HG03139 (cell line): ENCODE results near the gene AOPEP.

Experiments
- ATAC-seq: cut with Tn5 transposase; IDR thresholded peaks from one replicate; pipeline ENCODE4 v1.9.1; 2021; ENCODE audit not compliant: unreplicated experiment

The AOPEP gene

GRCh38 chr9:94980947-94981722 is 254.6 kb downstream of the AOPEP start:
- ATAC-seq: no peak

- no peak for ATAC-seq
These were observed 255.2 kb downstream of the AOPEP start for GRCh38 chr9:94981723-94982090.

- no peak for ATAC-seq
These were observed 255.7 kb downstream of the AOPEP start for GRCh38 chr9:94982211-94982610.

GRCh38 chr9:94983552-94983951 is 257.1 kb downstream of the AOPEP start:
- no peak for ATAC-seq

- ATAC-seq: no peak
These were observed 258.5 kb downstream of the AOPEP start for GRCh38 chr9:94984891-94985476.

- no peak for ATAC-seq
These were observed 259.1 kb downstream of the AOPEP start for GRCh38 chr9:94985649-94986048.

- ATAC-seq: no peak
These were observed 261.2 kb downstream of the AOPEP start for GRCh38 chr9:94987731-94988130.

GRCh38 chr9:94990897-94991561 is 264.5 kb downstream of the AOPEP start:
- no peak for ATAC-seq

GRCh38 chr9:94991961-94992907 is 265.7 kb downstream of the AOPEP start:
- ATAC-seq: no peak

- no peak for ATAC-seq
These were observed 266.8 kb downstream of the AOPEP start for GRCh38 chr9:94993160-94993820.

GRCh38 chr9:94993821-94994165 is 267.3 kb downstream of the AOPEP start:
- no peak for ATAC-seq

- ATAC-seq: no peak
These were observed 268.7 kb downstream of the AOPEP start for GRCh38 chr9:94995048-94995693.

GRCh38 chr9:94996641-94997040 is 270.1 kb downstream of the AOPEP start:
- no peak for ATAC-seq

- no peak for ATAC-seq
These were observed 271.2 kb downstream of the AOPEP start for GRCh38 chr9:94997727-94998126.

- no peak for ATAC-seq
These were observed 273.3 kb downstream of the AOPEP start for GRCh38 chr9:94999832-95000231.

- ATAC-seq: no peak
These were observed 274.3 kb downstream of the AOPEP start for GRCh38 chr9:95000821-95001220.

GRCh38 chr9:95001720-95002119 is 275.2 kb downstream of the AOPEP start:
- no peak for ATAC-seq

- ATAC-seq: no peak
These were observed 277.4 kb downstream of the AOPEP start for GRCh38 chr9:95003689-95004410.

- no peak for ATAC-seq
These were observed 278.1 kb downstream of the AOPEP start for GRCh38 chr9:95004411-95005277.
